GM12892 (cell line): Measurements from ENCODE around the gene SH3RF1.
"Not testable (repeated sequence)": the region's sequence is repeated elsewhere in the genome, so short reads cannot be mapped to it uniquely, and the experiment has no call there.

Source experiments
- DNase-seq: peaks from one replicate; pipeline ENCODE4 v3.0.0; 2011; ENCODE audit not compliant: insufficient read length
- FAIRE-seq: peaks from 2 replicates; lab custom pipeline; 2011; peaks lifted over from hg19 to GRCh38; lab: Jason Lieb, UNC
- POLR2A ChIP-seq: IDR thresholded peaks from 2 replicates; pipeline ENCODE4 v1.6.1; 2011; ENCODE audit warnings: low read depth, low read length, control low read depth
- POLR2AphosphoS5 ChIP-seq: IDR thresholded peaks from 2 replicates; pipeline ENCODE4 v1.6.1; 2011; ENCODE audit warnings: low read depth, low read length, control low read depth
- TAF1 ChIP-seq: IDR thresholded peaks from 2 replicates; pipeline ENCODE4 v1.6.1; 2011; ENCODE audit warnings: low read depth, mild to moderate bottlenecking, control low read depth, low read length, borderline replicate concordance

SH3RF1 gene

DNA sequence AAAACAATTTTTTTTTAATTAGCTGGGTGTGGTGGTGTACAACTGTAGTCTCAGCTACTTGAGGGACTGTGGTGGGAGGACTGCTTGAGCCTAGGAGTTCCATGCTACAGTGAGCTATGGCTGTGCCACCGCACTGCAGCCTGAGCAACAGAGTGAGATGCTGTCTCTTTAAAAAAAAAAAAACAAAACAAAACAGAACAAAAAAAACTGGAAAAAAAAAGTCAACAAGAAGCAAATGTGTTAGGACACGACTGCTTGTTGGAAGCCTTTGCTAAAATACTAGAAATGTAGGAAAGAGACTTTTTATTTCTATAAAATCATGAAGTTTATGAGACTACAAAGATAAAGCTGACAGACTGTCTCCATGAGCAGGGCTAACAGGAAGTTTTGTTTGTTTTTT, 87.2 kb downstream of the SH3RF1 start:
- TF ChIP-seq POLR2A (no peak), TAF1 (no peak), POLR2AphosphoS5 (no peak)
- DNase-seq (no peak), FAIRE-seq (no peak)

DNA sequence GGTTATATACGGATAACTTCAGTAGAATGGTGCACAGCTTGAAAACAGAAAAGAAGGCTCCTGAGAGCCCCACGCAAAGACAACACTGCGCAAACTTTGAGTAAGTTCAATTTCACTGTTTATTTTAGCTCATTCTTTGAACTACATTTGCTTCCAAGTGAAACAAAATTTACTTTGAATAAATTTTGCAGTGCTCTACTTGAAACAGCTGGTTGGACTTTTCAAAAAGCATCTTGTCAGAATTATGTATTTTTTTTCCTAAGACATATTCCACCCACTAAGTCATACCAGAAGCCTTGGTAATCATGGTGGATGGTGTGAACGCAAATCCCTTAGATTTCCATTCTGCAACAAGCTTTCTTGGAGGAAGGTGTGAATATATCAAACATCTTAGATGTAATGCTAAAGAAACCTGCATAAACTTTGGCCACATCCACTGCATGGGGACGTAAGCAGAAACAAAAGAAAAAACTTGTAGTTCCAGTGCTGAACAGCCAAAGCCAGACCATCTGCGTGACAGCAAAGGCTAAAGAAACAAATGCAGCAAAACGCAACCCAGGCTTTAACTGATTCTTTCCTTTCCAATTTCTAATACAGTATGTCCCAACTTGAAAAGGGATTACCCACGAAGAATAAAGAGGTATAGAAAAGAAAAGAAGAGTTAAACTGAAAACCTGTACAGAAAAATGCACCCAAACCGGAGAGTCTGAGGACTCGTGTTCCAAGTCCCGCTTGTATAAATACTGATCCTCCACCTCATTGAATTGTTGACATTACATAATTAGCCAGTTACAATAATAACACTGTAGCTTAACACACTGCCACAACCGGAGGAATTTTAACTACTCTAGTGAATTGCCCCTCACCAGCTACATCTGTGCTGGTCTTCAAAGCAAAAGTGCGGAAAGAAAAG, 90.9 kb downstream of the SH3RF1 start:
- FAIRE-seq = no peak
- TF ChIP-seq POLR2A = no peak
- no peak for TF ChIP-seq TAF1
- no peak for TF ChIP-seq POLR2AphosphoS5
- no peak for DNase-seq

DNA sequence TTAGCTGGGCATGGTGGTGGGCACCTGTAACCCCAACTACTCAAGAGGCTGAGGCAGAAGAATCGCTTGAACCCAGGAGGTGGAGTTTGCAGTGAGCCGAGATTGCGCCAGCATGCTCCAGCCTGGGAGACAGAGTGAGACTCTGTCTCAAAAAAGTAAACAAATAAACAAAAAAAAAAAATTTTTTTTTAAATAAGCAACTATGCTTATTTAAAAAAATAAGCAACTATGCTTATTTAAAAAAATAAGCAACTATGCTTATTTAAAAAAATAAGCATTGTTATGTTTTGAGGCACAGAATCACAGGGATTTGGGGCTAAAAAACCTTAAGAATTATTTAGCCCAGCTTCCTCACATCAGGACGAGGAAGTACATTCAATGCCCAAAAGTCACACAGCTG, 92.7 kb downstream of the SH3RF1 start:
- DNase-seq, FAIRE-seq: not testable (repeated sequence)

DNA sequence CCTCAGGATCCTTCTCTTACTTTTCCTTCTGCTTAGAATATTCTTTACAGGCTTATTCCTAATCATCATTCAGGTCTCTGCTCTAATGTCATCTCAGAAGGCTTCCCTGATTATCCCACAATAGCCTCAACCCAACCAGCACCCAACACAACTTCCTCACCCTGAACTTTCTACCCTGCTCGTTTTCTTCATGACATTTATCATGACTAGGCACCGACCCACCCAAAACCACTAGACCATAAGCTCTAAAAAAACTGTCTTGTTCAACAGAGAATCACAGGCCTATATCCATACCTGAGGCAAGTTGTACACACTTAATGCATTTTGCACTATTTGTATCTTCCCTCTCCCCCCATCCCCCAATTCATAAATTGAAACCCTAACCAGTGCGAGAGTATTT, 95.3 kb downstream of the SH3RF1 start:
- TF ChIP-seq POLR2A (no peak), TAF1 (no peak), POLR2AphosphoS5 (no peak)
- DNase-seq = no peak
- FAIRE-seq = no peak

DNA sequence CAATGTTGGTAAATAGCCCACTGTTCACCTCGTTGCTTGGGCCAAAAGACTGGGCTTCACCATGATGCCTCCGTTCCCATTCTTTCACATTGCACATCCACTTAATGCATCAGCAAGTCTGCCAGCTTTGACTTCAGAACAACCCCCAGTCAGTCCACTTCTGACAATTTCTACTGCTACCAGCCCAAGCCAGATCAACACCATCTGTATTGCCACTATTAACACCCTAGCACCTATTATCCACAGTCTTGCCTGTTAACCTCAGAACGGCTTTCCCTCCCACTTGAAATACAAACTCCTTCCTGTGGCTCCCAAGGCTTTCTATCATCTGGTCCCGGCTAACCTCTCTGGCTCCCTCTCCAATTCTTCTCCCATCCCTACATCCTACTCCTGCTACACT, 95.7 kb downstream of the SH3RF1 start:
- no peak for FAIRE-seq
- no peak for TF ChIP-seq POLR2A
- no peak for TF ChIP-seq TAF1
- TF ChIP-seq POLR2AphosphoS5 = no peak
- DNase-seq = no peak

DNA sequence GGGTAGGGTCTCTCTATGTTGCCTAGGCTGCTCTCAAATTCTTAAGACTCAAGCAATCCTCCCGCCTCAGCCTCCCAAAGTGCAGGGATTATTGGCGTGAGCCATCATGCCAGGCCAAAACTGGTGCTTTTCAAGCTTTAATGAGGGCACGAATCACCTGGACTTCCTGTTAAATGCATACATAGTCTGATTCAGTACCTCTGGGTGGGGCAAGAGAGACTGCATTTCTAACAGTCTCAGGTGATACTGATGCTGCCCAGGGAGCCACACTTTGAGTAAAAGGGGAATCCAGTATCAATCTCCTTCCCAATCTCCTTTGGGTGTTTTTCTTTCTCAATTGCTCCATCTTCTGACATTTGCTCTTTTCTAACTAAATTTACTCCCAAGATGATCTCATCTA, 96.5 kb downstream of the SH3RF1 start:
- no peak for FAIRE-seq
- DNase-seq = no peak
- TF ChIP-seq POLR2AphosphoS5 (no peak), POLR2A (no peak), TAF1 (no peak)

DNA sequence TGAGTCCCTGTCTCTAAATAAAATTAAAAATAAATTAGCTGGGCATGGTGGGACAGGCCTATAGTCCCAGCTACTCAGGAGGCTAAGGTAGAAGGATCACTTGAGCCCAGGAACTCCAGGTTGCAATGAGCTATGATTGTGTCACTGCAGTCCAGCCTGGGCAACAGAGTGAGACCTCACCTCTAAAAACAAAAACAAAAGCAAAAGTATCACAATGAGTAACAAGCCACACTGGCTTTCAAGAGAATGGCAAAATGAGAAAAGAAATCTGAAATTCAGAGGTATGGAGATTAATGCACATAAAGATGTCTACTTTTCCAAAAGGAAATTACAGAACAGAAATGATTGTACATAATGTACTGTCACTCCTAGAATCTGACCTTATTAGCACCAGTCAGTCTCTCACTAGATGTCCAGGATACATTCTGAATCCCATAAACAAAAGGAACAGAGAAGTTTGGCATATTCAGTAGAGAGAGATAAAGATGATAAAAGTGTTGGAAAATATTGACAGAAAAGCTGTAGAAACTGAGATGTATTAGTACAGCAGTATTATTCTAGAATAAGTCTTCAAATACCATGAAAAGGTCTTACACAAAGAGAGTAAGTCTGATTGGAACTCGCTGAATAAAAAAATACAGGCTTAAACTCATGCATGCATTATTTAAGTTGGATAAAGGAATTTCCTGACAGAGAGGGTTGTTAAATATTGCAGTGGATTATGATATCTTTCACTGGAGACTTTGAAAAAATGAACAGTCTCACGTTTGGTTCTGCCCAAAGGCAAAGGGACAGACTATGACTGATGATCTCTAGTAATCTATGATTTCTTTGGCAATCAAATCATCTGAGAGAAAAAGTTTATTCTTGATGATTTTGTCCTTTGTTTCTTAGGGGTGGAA, 102.5 kb downstream of the SH3RF1 start:
- TF ChIP-seq TAF1 (no peak), POLR2A (no peak), POLR2AphosphoS5 (no peak)
- DNase-seq = no peak
- FAIRE-seq = peak; percentile 88

DNA sequence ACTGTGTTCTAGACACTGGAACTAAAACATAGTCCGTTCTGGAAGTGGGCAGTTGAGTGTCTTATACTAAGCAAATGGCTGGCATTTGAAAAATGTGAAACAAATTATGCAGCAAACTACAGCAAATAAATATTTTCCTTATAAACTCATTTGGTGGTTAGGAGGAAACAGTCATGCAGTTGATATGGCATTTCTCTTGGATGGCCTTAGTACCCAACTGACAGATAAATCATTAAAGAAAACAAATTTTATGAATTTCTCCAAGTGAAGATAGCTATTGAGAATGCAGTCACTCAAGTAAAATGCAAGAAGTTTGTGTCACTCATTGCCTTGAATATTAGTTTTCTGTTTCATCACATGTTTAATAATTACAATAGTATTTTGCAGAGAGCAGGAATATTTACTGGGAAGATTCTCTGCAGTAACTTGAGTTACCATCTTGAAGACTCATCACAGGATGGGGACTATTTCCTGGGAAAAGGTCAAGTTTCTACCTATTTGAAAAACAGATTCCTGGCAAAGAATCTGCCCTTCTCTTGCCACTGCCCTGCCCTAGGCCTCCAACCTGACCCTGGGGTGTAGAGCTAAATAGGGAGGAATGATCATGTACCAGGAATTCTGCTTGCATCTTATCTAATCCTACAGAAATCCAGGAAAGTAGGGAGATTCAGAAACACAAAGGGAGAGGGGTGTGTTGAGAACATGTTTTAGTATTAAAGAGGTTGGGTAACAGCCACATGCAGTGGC, 105.9 kb downstream of the SH3RF1 start:
- TF ChIP-seq POLR2AphosphoS5 = no peak
- TF ChIP-seq TAF1 = no peak
- TF ChIP-seq POLR2A = no peak
- DNase-seq (no peak), FAIRE-seq (no peak)

DNA sequence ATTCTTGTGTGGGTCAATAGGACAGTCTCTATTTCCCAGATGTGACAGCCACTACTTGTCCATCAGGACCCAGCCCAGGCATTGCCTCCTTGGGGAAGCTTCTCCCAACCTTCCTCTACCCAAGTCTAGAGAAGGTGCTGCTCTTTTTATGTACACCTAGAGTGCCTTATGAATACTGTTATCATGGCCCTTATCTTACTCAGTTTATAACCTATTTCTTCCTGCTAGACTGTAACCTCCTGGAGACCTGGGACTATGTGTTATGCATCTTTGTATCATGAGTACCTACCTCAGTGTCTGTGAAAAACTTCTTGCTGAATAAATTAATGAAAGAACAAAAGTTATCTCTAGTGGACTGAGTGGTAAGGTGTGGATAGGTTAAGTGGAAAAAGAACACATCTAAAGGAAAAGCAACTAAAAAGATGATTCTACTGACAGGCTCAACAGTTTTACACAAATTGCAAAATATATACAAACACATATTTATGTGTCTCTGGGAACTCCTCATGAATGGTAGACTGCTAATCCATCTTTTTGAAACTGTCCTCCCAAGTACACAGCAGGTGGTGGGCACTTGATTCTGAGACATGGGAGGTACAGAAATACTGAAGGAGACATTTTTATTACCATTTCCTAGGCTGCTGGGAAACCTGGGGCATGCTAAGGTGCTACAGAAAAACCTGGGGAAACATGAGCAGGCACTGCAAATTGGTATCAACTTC, 106.6 kb downstream of the SH3RF1 start:
- DNase-seq (no peak), FAIRE-seq (no peak)
- TF ChIP-seq POLR2AphosphoS5 = no peak
- TF ChIP-seq POLR2A = no peak
- no peak for TF ChIP-seq TAF1

DNA sequence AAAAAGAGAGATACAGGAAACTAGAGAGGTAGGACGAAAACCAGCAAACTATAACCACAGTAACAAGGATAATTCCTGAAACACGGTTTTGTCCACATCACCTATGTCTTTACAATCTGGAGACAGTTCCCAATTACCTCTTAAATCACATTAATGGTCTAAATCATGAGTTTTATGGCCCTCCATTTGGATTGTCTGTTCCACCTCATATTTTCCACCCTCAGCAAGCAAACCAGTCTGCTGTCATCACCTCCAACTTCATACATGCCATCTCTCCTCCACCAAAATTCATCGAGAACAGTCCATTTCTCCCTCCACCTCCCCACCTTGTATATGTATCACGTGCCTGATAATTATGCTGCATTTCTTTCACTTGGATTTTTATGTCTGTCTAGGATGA, 107.3 kb downstream of the SH3RF1 start:
- no peak for TF ChIP-seq POLR2AphosphoS5
- TF ChIP-seq TAF1 = no peak
- TF ChIP-seq POLR2A = no peak
- DNase-seq (no peak), FAIRE-seq (peak; percentile 44)
